Kasumi-1 (cell line): Measurements from ENCODE around the gene CLEC12A.
A peak's percentile ranks its signal among the peaks of the same experiment; 100 is the strongest.
"Not testable (repeated sequence)": the region's sequence is repeated elsewhere in the genome, so short reads cannot be mapped to it uniquely, and the experiment has no call there.

ENCODE experiments used
- DNase-seq, 2 experiments: peaks; one replicate each; lab custom pipeline; 2025; lab: John Stamatoyannopoulos, UW

The CLEC12A gene

GRCh38 chr12:9971181-9971580 lies at the start of gene CLEC12A:
TSS of gene CLEC12A (plus strand) at chr12:9971409. CDS start at chr12:9971597, 188 bp downstream.
- DNase-seq, result peak in 1 of 2 experiments; percentile 1

- no peak for DNase-seq
These were observed 48.8 kb upstream of the CLEC12A start for GRCh38 chr12:9922429-9922828.

GRCh38 chr12:9925705-9926393 lies 45.4 kb upstream of the CLEC12A start:
- DNase-seq, result peak; percentile 33 to 59

GRCh38 chr12:9926876-9927275 lies 44.3 kb upstream of the CLEC12A start:
- no peak for DNase-seq

GRCh38 chr12:9928607-9929006 lies 42.6 kb upstream of the CLEC12A start:
- DNase-seq, result no peak

- no peak for DNase-seq
These were observed 40.0 kb upstream of the CLEC12A start for GRCh38 chr12:9931245-9931644.

- DNase-seq, result no peak
These were observed 38.9 kb upstream of the CLEC12A start, which contains the start of gene CLEC2A for GRCh38 chr12:9932270-9932669. TSS of gene CLEC2A (minus strand) at chr12:9932370. CDS start at chr12:9932329, 41 bp downstream.

GRCh38 chr12:9933958-9934357 lies 37.3 kb upstream of the CLEC12A start:
- DNase-seq, result no peak

GRCh38 chr12:9935026-9935425 lies 36.2 kb upstream of the CLEC12A start:
- DNase-seq, result no peak

DNA sequence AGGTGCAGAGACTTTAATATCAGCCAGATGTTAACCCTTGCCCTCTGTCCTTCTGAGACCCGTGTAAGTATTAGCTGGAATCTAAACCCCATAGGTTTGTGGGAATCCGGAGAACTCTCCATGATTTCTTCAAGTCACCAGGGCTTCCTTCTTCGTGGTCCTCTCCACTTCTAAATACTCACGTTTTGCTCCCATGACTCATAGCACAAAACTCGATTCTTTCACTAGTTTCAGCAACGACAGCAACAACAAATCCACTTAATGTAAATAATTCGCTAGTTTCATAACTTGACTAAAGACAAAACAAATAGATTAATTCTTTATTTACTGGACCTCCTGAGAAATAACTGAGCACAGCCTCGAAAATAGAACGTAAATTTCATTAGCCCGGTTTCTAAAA lies 34.6 kb upstream of the CLEC12A start:
- DNase-seq, result no peak

GRCh38 chr12:9940375-9940774 lies 30.8 kb upstream of the CLEC12A start:
- peak; percentile 36 to 44 for DNase-seq

DNA sequence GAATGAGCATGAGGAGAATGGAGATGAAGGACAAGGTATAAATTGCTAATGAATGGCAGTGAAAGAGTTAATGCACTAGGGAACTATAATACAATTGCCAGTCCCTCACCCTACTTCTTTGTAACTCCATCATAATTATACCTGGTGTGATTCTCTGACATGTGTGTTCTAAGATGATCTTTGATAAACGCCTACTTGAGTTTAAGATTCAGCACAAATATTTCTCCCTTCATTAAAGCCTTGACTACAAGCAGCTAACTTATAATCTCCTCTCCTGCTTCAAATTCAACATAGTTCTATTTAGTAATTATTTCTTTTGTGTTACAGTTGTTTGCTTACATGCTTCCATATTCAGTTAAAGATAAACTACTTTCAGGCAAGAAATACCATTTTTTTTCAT lies 29.4 kb upstream of the CLEC12A start:
- no peak for DNase-seq

DNA sequence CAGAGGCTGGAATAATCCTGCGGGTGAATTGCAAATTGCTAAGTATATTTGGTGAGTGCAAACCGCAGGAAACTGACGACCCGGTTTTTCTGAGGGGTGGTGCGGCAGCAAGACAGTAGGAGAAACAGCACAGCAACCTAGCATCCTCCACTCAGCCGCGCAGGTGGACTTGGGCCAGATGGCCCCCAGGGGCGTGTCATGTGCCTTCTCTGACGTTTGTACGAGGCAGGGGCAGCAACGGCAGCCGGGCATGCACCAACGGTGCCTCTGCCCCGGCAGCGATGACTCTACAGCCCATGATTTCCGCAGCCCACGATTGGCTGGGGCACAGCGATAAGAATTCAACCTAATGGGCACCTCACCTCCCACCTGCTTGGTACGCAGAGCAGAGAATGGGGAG lies 28.0 kb upstream of the CLEC12A start:
- no peak for DNase-seq

- DNase-seq, result peak; percentile 2 to 7
These were observed 26.8 kb upstream of the CLEC12A start for GRCh38 chr12:9944391-9944790.

DNA sequence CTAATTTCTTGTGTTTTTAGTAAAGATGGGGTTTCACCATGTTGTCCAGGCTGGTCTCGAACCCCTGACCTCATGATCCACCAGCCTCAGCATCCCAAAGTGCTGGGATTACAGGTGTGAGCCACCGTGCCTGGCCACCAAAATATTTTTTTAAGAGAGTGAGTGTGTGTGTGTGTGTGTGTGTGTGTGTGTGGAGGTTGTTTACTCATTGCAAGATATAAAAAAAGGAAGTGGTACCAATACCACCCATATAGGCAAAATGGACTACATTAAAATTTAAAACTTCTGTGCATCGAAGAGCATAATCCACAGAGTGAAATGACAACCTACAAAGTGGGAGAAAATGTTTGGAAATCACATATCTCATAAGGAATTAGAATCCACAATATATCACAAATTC lies 23.5 kb upstream of the CLEC12A start:
- DNase-seq, result no peak

GRCh38 chr12:9948606-9949296 lies 22.5 kb upstream of the CLEC12A start:
- DNase-seq, result peak; percentile 4

GRCh38 chr12:9951026-9951675 lies 20.1 kb upstream of the CLEC12A start:
- peak; percentile 51 to 72 for DNase-seq

- DNase-seq, result not testable (repeated sequence)
These were observed 18.1 kb upstream of the CLEC12A start for GRCh38 chr12:9952954-9953729.

GRCh38 chr12:9957834-9958233 lies 13.4 kb upstream of the CLEC12A start:
- no peak for DNase-seq

- DNase-seq, result no peak
These were observed 10.6 kb upstream of the CLEC12A start for GRCh38 chr12:9960590-9960989.

DNA sequence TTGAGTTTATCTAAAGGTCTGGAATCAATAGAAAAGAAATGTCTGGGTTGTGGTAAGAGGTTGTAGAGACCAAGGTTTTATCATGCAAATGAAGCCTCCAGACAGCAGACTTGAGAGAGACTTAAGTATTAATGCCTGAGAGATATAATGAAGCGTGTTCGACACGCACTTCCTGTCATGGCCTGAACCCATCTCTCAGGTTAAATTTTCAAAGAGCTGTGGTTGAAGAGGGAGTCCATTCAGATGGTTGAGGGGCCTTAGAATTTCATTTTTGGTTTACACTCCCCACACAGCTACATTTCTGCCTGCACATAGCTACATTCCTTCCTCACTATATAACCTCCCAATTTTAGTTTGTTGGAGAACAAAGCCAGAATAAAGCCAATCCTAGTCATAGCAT lies 10.1 kb upstream of the CLEC12A start:
- DNase-seq, result no peak

GRCh38 chr12:9961901-9962300 lies 9.3 kb upstream of the CLEC12A start:
- no peak for DNase-seq
